HG02588 (cell line): ENCODE data around the gene MACROD2.
"Not testable (repeated sequence)": the region's sequence is repeated elsewhere in the genome, so short reads cannot be mapped to it uniquely, and the experiment has no call there.

Source experiments
- ATAC-seq: cut with Tn5 transposase; IDR thresholded peaks from one replicate; pipeline ENCODE4 v1.9.1; 2021; ENCODE audit warnings: mild to moderate bottlenecking, moderate library complexity; ENCODE audit not compliant: unreplicated experiment

Gene MACROD2

GRCh38 chr20:14178952-14179351 is 183.6 kb downstream of the MACROD2 start:
- no peak for ATAC-seq

GRCh38 chr20:14189794-14190402 is 194.6 kb downstream of the MACROD2 start:
- no peak for ATAC-seq

GRCh38 chr20:14191559-14191958 is 196.2 kb downstream of the MACROD2 start:
- ATAC-seq: no peak

- ATAC-seq: no peak
These were observed 198.1 kb downstream of the MACROD2 start for GRCh38 chr20:14193443-14193842.

GRCh38 chr20:14193885-14194284 is 198.6 kb downstream of the MACROD2 start:
- no peak for ATAC-seq

GRCh38 chr20:14197097-14197496 is 201.8 kb downstream of the MACROD2 start:
- ATAC-seq: no peak

- ATAC-seq: no peak
These were observed 203.1 kb downstream of the MACROD2 start for GRCh38 chr20:14198416-14198815.

- no peak for ATAC-seq
These were observed 203.8 kb downstream of the MACROD2 start for GRCh38 chr20:14199111-14199510.

GRCh38 chr20:14203657-14204056 is 208.3 kb downstream of the MACROD2 start:
- no peak for ATAC-seq

GRCh38 chr20:14207591-14207990 is 212.3 kb downstream of the MACROD2 start:
- no peak for ATAC-seq

- ATAC-seq: no peak
These were observed 213.6 kb downstream of the MACROD2 start for GRCh38 chr20:14208956-14209355.

- no peak for ATAC-seq
These were observed 214.8 kb downstream of the MACROD2 start for GRCh38 chr20:14210146-14210545.

- no peak for ATAC-seq
These were observed 218.7 kb downstream of the MACROD2 start for GRCh38 chr20:14214046-14214445.

GRCh38 chr20:14215880-14216279 is 220.6 kb downstream of the MACROD2 start:
- not testable (repeated sequence) for ATAC-seq

- no peak for ATAC-seq
These were observed 224.6 kb downstream of the MACROD2 start for GRCh38 chr20:14219801-14220461.

- no peak for ATAC-seq
These were observed 225.7 kb downstream of the MACROD2 start for GRCh38 chr20:14220986-14221385.

GRCh38 chr20:14223806-14224205 is 228.5 kb downstream of the MACROD2 start:
- ATAC-seq: no peak

GRCh38 chr20:14226051-14227049 is 231.0 kb downstream of the MACROD2 start:
- not testable (repeated sequence) for ATAC-seq

- ATAC-seq: no peak
These were observed 237.3 kb downstream of the MACROD2 start for GRCh38 chr20:14232650-14233049.

GRCh38 chr20:14234666-14235295 is 239.5 kb downstream of the MACROD2 start:
- no peak for ATAC-seq

GRCh38 chr20:14235355-14235754 is 240.0 kb downstream of the MACROD2 start:
- no peak for ATAC-seq
